BJ (cell line): ENCODE data around the gene TREML2. TPM values are rescaled to one million over a fixed set of nuclear protein-coding genes. Genes with fewer than 3 reads are reported as not detected.

Experiments
- CTCF ChIA-PET: fragments of 350-600 bp; formaldehyde crosslinking; extraction: SDS; loops from one replicate; lab custom pipeline; 2021; ENCODE audit warnings: antibody characterized with exemption, inconsistent platforms; lab: Yijun Ruan, JAX
- POLR2A ChIA-PET: fragments of 300-600 bp; sonication (Branson Sonifier 250); formaldehyde crosslinking; extraction: SDS; loops from one replicate; lab custom pipeline; 2021; ENCODE audit warnings: antibody characterized with exemption; lab: Charles Lee
- DNase-seq: peaks from one replicate; pipeline ENCODE4 v3.0.0-alpha.2; 2011; ENCODE audit warnings: low read depth
- H3K27me3 ChIP-seq: 2 replicates; pipeline ENCODE4 v1.6.0; 2011; ENCODE audit warnings: low read length; ENCODE audit not compliant: control insufficient read depth, insufficient read depth
- H3K36me3 ChIP-seq: 2 replicates; pipeline ENCODE4 v1.5.1; 2011; ENCODE audit warnings: low read length; ENCODE audit not compliant: control insufficient read depth, insufficient read depth
- H3K4me3 ChIP-seq: 2 replicates; pipeline ENCODE4 v1.5.1; 2011; ENCODE audit warnings: low read depth, mild to moderate bottlenecking, control low read depth, low read length
- polyA plus RNA-seq: library from polyadenylated mRNA; depleted of rRNA; stranded (reverse); fragments of >200 nt; gene quantifications from 2 replicates; pipeline ENCODE4 v1.2.3, GENCODE V29; 2011
- TF ChIP-seq, protein P1 (sequence below): IDR thresholded peaks from 2 replicates; pipeline ENCODE4 v1.5.1; 2011; ENCODE audit warnings: low read depth, mild to moderate bottlenecking, control low read depth, inconsistent platforms, low read length, moderate library complexity; ENCODE audit not compliant: insufficient read depth

TREML2 gene
- polyA plus RNA-seq, 1 experiment, result not detected

GRCh38 chr6:41209547-41210320 lies 8.8 kb upstream of the TREML2 start:
- no peaks in the 10 kb centered on the region for H3K36me3 ChIP-seq
- POLR2A ChIA-PET, result no interaction called here
- no peak overlapping the region for H3K4me3 ChIP-seq
- peaks cover 4% of the 10 kb centered on the region; the same call in 1 of the 2 replicates for H3K27me3 ChIP-seq
- CTCF ChIA-PET, result interaction anchor here (1.4 kb wide), 1 partner anchor 18 kb away, joined by 4 read pairs; no protein-coding TSS in a partner anchor
- no peak for DNase-seq
- TF ChIP-seq, protein P1, sequence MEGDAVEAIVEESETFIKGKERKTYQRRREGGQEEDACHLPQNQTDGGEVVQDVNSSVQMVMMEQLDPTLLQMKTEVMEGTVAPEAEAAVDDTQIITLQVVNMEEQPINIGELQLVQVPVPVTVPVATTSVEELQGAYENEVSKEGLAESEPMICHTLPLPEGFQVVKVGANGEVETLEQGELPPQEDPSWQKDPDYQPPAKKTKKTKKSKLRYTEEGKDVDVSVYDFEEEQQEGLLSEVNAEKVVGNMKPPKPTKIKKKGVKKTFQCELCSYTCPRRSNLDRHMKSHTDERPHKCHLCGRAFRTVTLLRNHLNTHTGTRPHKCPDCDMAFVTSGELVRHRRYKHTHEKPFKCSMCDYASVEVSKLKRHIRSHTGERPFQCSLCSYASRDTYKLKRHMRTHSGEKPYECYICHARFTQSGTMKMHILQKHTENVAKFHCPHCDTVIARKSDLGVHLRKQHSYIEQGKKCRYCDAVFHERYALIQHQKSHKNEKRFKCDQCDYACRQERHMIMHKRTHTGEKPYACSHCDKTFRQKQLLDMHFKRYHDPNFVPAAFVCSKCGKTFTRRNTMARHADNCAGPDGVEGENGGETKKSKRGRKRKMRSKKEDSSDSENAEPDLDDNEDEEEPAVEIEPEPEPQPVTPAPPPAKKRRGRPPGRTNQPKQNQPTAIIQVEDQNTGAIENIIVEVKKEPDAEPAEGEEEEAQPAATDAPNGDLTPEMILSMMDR, result no peak

DNA sequence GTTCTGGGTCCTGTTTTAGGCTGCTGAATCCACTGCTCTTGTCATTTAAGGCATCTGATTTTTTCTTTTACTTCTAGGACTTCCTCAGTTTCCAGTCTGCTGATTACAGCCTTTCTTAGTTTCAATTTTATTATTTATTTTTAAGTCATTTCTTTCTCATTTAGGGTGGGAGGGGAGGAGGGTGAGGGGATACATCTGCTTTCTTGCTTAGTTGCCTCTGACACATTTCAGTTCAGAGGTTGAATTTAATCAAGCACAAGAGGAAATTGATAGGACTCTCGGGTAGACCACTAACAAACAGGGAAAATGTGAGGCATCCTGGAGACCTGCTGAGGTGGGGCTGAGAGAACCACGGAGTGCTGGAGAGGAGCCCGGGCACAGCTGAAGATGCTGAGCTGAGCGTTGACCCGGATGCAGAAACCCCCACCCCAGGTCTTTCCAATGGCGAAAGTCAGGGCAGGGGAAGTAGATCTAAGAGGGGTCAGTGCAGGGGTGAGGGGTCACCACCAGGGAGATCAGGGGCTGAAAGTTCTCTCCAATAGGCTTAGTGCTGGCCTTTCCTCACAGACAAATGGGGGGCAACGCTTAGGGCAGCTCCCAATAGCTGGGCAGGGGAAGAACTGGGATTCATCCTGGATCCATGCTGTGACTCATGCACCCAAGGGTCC lies 7.6 kb upstream of the TREML2 start:
- POLR2A ChIA-PET, result no interaction called here

DNA sequence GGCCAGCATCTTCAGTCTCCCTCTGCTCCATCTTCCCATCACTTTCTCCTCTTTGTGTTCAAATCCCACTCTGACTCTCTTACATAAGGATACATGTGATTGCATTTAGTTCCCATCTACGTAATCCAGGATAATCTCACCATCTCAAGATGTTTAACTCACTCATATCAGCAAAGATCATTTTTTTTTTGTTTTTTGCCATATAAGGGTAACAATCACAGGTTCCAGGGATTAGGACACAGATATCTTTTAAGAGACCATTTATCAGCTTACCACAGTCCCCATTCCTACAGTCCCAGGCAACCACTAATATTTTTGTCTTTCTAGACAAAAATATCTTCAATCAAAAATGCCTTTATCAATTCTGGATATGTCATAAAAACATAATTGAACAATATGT lies 3.2 kb upstream of the TREML2 start:
- H3K4me3 ChIP-seq, result no peak overlapping the region
- peaks cover 5% of the 10 kb centered on the region; the same call in 1 of the 2 replicates for H3K27me3 ChIP-seq
- TF ChIP-seq, protein P1, result no peak
- no peaks in the 10 kb centered on the region for H3K36me3 ChIP-seq
- DNase-seq, result no peak
- CTCF ChIA-PET, result interaction anchor here (0.7 to 1.7 kb wide), 2 partner anchors 11 to 12 kb away, joined by 3 to 4 read pairs; no protein-coding TSS in a partner anchor
- POLR2A ChIA-PET, result no interaction called here

More for the DNA sequence above, 7.6 kb upstream of the TREML2 start:
- TF ChIP-seq, protein P1, result no peak
- no peaks in the 10 kb centered on the region for H3K36me3 ChIP-seq
- CTCF ChIA-PET, result interaction anchor here (1.4 kb wide), 1 partner anchor 17 kb away, joined by 4 read pairs; no protein-coding TSS in a partner anchor
- H3K4me3 ChIP-seq, result no peak overlapping the region
- H3K27me3 ChIP-seq, result peaks cover 4% of the 10 kb centered on the region; the same call in 1 of the 2 replicates
- DNase-seq, result no peak

- H3K27me3 ChIP-seq, result peaks cover 5% of the 10 kb centered on the region; the same call in 1 of the 2 replicates
- H3K36me3 ChIP-seq, result no peaks in the 10 kb centered on the region
- DNase-seq, result no peak
- TF ChIP-seq, protein P1, result no peak
- ChIA-PET CTCF (interaction anchor here (0.6 kb wide), 1 partner anchor 105 kb away, joined by 3 read pairs; no protein-coding TSS in a partner anchor), POLR2A (no interaction called here)
- no peak overlapping the region for H3K4me3 ChIP-seq
Observed at GRCh38 chr6:41201764-41202173, 820 bp upstream of the TREML2 start.
